Epithelial cell of prostate (primary cell): ENCODE data around the gene GNG13.
"Not testable (repeated sequence)": the region's sequence is repeated elsewhere in the genome, so short reads cannot be mapped to it uniquely, and the experiment has no call there.

ENCODE experiments used
- DNase-seq: peaks from one replicate; pipeline ENCODE4 v3.0.0-alpha.2; 2011; ENCODE audit warnings: low read depth, low spot score
- H3K27ac ChIP-seq: fragments of 450-650 bp; 2 replicates; pipeline ENCODE4 v1.5.1; 2017; ENCODE audit warnings: mild to moderate bottlenecking

Gene GNG13

DNA sequence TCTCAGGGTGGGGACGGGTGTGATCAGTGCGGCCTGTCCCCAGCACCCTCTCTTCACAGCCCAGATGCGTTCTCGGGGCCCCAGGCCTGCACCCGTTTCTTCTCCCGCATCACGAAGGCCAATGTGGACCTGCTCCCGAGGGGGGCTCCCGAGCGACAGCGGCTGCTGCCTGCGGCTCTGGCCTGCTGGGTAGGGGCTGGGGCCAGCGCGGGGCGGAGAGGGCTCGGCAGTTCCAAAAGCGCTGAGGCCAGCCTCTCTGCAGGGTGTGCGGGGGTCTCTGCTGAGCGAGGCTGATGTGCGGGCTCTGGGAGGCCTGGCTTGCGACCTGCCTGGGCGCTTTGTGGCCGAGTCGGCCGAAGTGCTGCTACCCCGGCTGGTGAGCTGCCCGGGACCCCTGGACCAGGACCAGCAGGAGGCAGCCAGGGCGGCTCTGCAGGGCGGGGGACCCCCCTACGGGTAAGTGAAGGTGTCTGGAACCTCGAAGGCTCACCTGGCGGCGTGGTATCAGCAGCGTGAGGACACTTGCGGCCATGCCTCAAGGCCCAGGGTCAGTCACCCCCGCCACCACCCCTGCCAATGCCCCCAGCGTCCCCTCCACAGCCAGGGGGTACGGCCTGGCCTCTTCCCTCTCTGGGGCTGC is 35.6 kb downstream of the GNG13 start:
- no peak overlapping the region for H3K27ac ChIP-seq
- DNase-seq, result no peak

DNA sequence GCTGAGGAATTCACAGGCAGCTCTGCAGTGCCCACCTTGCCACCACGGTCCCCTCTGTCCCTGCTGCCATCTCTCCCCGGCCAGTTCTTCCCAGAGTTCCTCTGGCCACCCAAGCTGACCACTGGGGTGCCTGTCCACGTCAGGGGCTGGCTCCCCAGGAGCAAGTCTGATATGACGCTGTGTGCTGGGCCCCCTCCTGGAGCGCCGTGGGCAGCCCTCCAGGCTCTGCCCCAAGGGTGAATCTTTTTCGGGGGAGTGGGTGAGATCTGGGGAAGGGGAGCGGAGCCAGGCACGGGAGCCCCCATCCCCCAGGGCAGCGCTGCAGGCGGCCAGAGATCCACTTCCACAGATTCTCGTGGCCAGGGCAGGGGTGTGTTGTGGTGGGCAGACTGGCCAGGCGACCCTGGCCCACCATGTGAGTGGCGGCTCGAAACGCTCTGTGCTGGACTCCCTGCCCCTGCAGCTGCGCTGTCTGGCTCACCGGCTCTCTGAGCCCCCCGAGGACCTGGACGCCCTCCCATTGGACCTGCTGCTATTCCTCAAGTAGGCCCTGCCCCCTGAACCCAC is 36.3 kb downstream of the GNG13 start:
- no peak overlapping the region for H3K27ac ChIP-seq
- DNase-seq, result no peak

DNA sequence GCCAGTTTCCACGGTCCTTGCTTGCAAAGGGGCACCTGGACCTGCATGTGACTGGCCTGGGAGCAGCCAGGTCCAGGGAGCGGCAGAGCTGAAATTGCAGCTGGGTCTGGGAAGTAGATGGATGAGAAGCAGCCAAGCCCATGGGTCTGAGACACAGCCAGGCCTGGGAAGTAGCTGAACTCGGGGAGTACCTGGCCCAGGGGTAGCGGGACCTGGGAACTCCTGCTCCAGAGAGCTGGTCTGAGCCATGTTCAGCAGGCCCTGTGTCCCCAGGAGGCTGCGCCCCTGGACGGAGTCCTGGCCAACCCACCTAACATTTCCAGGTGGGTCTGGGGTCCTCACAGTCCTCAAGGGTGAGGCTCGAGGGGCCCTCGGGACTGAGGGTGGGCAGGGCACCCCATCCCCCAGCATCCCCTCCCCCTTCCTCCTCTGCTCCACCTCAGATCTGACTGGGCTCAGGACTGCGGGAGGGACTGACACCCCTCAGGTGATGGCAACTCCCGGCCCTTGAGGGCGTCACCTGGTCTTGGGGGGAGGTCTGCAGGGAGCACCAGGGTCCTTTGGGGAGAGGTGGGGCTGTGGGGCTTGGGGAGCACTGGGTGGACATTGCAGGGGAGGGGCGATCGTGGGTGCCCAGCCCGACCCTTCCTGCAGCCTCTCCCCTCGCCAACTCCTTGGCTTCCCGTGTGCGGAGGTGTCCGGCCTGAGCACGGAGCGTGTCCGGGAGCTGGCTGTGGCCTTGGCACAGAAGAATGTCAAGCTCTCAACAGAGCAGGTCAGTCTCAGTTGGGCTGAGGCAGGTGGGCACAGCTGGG is 37.0 kb downstream of the GNG13 start:
- no peak for DNase-seq
- no peak overlapping the region for H3K27ac ChIP-seq

DNA sequence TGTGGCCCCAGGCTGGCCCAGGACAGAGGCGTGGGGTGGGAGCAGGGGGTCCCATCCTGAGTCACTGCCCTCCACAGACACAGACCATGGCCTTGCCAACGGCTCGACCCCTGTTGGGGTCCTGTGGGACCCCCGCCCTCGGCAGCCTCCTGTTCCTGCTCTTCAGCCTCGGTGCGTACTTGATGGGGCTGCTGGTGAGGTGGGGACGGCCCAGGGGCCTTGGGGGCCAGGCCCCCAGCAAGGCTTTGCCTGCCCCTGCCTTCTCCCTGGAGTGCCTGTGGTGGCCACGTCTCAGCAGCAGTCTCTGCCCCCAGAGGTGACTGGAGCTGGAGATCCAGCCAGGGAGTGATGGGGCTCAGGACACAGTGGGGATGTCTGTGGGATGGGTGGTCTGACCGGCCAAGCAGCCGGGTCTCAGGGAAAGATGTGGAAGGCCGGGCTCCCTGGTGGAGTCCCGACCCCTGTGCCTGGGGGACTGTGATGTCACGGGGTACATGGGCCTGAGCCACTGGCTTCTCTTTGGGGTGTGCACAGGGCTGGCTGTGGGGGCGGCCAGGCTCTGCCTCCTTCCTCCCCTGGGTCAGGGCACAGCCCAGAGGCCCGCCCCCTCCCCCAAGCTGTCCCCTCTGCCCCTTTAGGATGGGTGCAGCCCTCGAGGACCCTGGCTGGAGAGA is 37.8 kb downstream of the GNG13 start:
- DNase-seq, result no peak
- no peak overlapping the region for H3K27ac ChIP-seq

DNA sequence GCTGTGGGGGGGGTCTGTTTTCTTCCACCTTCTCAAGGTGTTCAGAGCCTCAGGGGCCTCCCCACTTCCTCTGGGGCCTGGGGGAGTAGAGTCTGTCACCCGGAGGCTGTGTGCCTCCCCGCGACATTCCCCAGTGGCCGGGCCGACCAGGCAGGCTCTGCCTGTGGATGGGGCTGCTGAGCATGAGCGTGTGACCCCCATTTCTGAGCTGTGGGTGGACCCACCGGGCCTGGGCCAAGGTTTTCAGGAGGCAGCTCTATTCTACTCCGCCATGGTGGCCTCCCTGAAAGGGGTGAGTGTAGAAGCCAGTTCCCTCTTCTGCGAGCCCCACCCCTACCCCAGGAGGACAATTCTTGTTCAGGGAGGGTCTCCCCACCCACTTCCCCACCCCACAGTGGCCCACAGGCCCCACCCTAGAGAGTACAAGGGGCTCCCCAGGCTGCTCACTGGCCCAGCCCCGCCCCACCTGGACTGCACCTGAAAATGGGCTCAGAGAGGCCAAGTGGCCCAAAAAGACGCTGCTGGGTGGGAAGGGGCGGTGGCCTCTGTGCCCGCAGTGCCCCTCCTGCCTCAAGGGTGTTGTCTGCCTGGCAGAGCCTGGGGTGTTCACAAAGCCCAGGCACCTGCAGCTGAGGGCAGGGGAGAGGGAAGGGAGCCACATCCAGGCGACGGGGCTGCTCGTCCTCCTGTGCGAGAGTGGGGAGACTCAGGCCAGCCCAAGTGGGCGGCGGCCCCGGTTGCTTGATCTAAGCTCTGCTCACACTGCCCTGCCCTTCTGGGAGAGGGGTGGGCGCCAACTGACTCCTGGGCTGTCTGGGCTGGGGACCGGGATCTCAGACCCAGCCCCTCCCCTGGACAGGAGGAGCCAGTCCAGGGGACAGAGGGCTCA is 38.7 kb downstream of the GNG13 start:
- no peak for DNase-seq
- no peak overlapping the region for H3K27ac ChIP-seq

DNA sequence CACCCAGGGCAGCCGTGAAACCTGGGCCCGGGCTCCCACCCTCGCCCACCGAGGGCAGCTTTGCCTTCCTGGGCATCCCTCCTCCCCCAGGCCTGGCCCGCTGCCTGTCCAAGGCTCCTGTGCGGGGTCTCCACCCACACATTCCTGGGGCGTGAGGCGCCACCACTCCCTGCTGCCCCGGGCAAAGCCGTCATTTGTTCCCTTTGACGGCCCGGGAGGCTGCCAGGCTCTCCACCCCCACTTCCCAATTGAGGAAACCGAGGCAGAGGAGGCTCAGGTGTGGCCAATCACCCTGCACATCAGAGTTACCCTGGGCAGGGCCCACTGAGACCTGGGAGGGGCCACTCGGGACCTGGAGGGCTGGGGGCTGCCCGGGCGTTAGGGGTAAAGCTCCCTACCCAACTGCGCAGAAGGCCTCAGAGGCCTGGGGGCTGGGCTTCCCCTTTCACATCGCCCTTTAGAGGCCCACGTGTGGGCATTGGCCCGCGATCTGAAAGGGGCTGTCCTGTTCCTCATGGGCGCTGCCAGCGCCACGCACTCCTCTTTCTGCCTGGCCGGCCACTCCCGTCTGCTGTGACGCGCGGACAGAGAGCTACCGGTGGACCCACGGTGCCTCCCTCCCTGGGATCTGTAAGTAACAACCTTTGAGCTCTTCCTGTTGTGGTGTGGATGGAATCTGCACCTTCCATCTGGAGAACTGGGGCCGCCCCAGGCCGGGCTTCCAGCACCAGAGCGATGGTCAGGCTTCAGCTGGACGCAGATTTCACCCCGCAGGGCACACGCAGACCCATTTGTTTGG is 39.8 kb downstream of the GNG13 start, which contains the start of gene MSLN:
MSLN (plus strand) TSS at position 190 of the 799 bp plus-strand sequence. CDS start 1,947 bp downstream, outside the sequence.
- peak within 1 kb of the TSS; percentile 27 for H3K27ac ChIP-seq
- DNase-seq, result no peak

DNA sequence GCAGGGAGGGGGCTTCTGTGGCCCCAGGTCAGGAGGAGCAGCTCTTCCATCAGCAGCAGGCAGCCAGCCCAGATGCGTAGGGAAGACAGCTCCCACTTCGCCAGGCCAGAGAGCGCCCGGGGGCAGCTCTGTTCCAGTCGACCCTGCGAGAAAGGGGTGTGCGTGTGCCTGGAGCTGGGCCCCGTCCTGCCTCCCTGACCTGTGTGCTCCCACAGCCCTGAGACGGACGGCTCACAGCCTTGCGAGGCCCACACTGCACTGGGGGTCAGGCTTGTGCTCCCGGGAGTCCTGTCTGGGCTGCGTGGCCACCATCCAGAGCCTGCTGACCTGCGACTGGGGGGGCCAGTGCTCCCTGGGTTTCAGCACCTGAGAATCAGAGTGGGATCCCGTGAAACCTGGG is 40.5 kb downstream of the GNG13 start:
- DNase-seq, result no peak
- H3K27ac ChIP-seq, result peak overlapping the region; percentile 27

DNA sequence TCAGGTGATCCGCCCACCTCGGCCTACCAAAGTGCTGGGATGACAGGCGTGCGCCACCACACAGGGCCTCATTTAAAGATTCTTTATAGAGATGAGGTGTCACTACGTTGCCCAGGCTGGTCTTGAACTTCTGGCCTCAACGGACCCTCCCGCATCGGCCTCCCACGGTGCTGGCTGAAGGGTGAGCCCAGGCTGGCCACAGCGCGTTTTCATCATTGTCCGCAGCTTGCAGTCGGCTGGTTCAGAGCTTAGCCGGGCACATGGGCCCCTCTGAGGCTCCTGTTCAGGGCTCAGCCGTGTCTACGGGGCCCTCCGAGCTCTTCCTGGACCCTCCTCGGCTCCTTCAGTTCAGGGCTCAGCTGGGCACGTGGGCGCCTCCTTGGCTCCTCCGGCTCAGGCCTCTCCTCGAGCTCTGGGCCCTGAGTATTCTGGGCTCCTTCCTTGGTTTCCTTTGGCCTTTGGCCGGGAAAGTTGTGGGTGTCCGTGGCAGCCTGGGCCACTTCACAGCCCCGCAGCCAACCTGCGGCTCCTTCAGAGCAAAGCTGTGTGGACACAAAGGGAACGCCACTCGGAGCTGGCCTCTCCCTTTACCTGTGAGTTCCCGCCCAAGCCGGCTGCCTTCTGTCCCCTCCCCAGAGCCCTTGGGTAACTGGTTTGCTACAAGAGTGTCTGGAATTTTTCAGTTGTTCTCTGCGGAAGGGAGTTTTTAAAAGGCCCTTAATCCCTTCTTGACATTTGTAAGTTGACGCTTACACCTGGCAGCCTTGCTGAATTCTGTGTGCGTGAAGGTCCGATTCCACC is 41.2 kb downstream of the GNG13 start:
- peak overlapping the region; percentile 27 for H3K27ac ChIP-seq
- DNase-seq, result no peak

DNA sequence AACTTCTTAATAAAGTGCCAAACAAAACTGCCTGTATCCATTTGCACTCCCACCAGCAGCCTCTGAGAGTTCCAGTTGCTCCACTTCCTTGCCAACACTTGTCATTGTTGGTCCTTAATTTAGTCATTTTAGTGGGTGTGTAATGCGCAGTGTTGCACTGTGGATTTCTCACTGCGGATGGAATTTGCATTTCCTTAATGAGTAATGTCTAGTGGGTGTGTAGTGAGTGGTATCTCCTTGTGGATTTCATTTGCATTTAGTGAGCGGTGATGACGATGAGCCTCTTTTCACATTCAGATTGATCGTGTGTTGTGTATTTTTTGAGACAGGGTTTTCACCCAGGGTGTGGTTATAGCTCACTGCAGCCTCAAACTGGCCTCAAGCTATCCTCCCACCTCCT is 44.1 kb downstream of the GNG13 start:
- DNase-seq, result no peak
- H3K27ac ChIP-seq, result no peak overlapping the region

DNA sequence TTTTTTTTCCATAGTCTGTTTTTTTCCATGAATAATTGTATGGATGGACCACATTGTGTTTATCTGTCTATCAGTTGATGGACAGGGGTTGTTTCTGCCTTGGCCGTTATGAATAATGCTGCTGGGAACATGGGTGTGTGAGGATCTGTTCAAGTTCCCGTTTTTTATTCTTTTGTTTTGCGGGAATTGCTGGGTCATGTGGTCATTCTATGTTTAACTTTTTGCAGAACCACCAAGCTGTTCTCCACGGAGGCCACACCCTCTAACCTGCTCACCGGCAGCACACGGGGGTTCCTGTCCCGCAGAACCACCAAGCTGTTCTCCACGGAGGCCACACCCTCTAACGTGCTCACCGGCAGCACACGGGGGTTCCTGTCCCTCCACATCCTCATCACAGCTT is 45.9 kb downstream of the GNG13 start:
- H3K27ac ChIP-seq, result no peak overlapping the region
- DNase-seq, result no peak

DNA sequence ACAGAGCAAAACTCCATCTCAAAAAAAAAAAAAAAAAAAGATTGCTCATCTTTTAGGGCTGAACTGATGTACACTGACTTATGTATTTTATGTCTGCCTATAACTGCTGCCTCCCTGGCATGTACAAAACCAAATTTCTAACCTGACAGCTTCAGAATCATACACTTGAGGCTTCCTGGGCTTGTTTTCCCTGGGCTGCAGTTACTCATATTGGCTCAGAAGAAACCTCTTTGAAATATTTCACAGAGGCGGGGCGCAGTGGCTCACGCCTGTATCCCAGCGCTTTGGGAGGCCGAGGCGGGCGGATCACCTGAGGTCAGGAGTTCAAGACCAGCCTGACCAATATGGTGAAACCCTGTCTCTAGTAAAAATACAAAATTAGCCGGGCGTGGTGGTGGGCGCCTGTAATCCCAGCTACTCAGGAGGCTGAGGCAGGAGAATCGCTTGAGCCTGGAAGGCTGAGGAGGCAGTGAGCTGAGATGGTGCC is 46.4 kb downstream of the GNG13 start:
- DNase-seq, H3K27ac ChIP-seq: not testable (repeated sequence)

DNA sequence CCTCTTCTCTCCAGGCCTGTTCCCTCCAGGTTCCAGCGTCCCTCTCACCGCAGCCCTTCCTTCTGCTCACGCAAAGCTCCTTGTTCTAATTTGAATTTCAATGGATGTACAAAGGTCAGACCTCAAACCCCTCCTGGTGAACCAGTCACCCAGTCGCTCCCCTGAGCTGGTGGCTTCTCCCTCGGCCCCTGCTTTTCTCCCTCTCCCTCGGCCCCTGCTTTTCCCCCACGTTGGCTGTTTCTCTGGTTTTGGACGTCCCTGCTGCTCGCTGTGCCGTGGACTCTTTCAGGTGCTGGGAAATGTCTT is 48.6 kb downstream of the GNG13 start:
- no peak overlapping the region for H3K27ac ChIP-seq
- DNase-seq, result no peak

DNA sequence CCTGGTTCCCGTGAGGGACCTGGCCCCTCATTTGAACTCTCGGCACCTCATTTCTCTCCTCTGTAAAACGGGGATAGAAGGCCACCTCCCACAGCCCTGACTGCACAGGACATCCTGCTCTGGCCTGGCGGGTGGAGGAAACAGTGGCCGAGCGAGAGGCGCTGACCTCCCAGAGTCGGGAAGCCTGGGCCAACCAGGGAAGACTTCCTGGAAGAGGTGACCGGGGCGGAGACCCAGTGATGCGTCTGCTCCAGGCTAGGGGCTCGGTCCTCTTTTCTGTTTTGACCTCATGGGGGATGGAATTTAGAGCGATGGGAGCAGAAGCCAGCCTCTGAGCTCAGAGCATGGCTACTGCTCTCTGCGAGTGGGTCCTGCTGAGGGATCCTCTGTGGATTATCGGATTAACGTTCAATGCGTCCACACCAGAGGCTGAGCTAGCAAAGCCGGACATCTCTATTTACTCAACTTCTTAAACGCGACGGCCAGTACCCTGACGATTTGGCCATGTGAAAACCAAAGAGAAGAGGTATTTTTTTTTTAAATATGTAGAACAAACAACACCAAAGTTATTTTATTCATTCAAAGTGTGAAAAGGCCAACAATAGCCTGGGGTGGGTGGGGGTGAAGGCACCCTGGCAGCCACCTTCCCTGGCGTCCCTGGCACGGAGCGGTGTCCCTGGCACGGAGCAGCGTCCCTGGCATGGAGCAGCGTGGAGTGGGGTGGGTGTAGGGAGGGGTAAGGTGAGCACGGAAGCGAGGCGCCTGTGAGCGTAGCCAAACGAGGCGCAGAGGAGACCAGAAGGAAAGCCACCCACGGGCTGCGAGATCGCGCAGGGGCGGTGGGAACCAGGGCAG is 49.2 kb downstream of the GNG13 start:
- no peak for DNase-seq

DNA sequence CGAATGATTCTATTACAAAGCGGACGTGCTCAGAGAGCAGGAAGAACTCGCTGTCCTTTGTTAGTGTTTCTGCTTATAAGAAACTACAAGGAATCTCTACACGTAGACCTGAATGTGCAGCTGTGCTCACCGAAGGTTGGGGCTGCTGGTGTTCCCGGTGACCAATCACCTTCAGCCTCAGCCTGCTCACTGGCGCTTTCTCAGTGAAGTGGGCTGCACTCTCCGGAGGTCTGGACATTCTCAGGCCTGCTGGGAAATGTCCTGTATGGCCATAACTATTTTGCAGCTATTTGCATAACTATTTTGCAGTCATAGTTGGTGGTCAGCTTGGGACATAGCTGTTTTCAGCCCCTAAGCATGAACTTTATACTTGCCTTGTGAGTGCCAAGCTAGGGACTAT is 50.0 kb downstream of the GNG13 start:
- DNase-seq, result no peak
- no peak overlapping the region for H3K27ac ChIP-seq

More for the DNA sequence above, 49.2 kb downstream of the GNG13 start:
- no peak overlapping the region for H3K27ac ChIP-seq

DNA sequence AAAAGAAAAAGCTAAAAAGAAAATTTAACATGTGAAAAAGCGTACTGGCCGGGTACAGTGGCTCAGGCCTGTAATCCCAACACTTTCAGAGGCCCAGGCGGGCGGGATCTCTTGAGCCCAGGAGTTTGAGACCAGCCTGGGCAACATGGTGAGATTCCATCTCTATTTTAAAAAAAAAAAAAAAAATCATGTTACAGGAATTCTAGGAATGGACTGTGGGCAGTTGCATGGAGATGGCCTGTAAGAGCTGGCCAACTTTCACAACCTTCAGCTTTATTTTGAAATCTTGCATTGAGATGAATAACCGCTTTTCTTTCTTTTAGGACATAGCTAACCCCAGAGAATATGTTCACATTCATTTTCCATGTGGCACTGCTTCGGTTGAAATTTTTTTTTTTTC is 51.5 kb downstream of the GNG13 start:
- no peak for DNase-seq
- H3K27ac ChIP-seq, result no peak overlapping the region
